ENCODE measurements around the gene TMEM30A. TPM values are rescaled to one million over a fixed set of nuclear protein-coding genes. Genes with fewer than 3 reads are reported as not detected.

Gene TMEM30A
- total RNA-seq, 2 experiments from 2014 or later, result 18.2 to 32.1 TPM

DNA sequence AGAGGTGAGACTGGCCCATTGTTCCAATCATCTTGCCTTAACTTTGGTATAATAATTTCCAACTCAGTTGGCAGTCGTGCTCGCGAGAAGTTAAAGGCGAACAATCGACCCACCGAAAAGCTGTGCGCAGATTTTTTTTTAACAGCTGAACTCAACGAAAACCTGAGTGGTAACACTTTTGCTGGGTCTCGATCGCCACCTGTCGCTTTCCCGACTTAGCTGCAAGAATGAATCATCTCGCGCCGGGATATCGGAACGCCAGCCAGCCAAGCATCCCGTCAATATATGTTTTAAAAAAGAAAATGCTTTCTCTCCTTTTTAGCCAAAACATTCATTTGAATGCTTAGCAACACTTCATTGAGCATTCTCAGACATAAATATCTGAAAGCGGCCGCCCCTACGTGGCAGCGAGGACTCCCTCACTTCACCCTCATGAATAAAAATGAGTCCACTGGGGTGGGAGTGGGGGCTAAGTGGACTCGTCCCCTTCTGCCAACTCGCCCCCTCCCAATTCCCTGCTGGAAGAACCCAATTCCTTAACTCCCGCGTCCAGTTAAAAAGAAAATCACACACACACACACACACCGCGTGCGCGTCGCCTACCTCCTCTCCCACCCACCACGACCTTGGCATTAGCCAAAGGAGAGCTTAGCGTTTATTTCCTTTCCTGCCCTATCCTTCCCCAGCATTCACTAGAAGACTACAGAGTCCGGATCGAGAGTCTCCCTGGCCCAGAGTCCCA, 80.2 kb downstream of the TMEM30A start:
- Histone ChIP-seq H3K4me1 (ENCODE audit: insufficient read depth, low read length, poor library complexity, severe bottlenecking) (no peaks in the 10 kb centered on the region), H3K27ac (ENCODE audit: low read depth, low read length, poor library complexity, severe bottlenecking) (no peak overlapping the region), H3K9me3 (ENCODE audit: low read length) (no peaks in the 10 kb centered on the region), H2AFZ (ENCODE audit: low read length) (no peak overlapping the region), H3K9me2 (ENCODE audit: insufficient read depth, low read length) (no peaks in the 10 kb centered on the region), H3K79me2 (ENCODE audit: insufficient read depth, low read depth, low read length) (no peaks in the 10 kb centered on the region), H3K4me2 (ENCODE audit: low read length) (no peak overlapping the region), H3K36me3 (ENCODE audit: insufficient read depth, low read length) (no peaks in the 10 kb centered on the region), H4K20me1 (ENCODE audit: insufficient read depth, low read length) (no peaks in the 10 kb centered on the region), H3K4me3 (ENCODE audit: low read depth, low read length, poor library complexity, severe bottlenecking) (no peak overlapping the region)
- POLR2A ChIA-PET, result interaction anchor here (0.5 to 1.6 kb wide), 2 partner anchors 7 to 106 kb away, joined by 3 to 5 read pairs; no protein-coding TSS in a partner anchor
- DNase-seq (ENCODE audit: low spot score), result no peak
- intact Hi-C loops (cut with micrococcal nuclease; ENCODE audit: unreplicated experiment), result no loop called here
- CTCF ChIA-PET (ENCODE audit: unreplicated experiment), result no interaction called here
- TF ChIP-seq EZH2phosphoT487 (IDR thresholded peaks at IDR 0.05; ENCODE audit: borderline replicate concordance, low read depth, low read length) (no peak), CTCF (conservative IDR thresholded peaks at IDR 0.05; ENCODE audit: low read length) (no peak)
- no TSS peak for BruUV-seq (replicated peaks)

DNA sequence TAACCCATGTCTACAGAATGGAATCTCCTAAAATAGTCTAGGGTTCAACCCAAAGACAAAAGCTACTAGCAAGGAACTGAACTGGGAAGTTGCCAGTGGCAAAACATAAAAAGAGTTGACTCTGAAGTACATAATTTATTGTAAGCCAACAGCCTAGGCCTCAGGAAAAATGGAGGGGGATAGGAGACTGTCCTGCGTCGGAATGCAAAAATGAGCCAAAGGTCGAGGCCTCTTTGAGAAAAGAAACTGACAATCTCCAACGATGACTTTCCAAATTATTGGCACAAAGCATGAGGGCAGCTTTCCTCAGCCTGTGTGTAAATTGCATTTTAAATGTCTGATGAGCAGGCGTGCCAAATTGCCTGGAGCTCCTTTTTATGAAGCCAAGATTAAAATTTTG, 80.9 kb downstream of the TMEM30A start:
- intact Hi-C loops (cut with micrococcal nuclease; ENCODE audit: unreplicated experiment), result no loop called here
- H3K9me2 ChIP-seq (ENCODE audit: insufficient read depth, low read length), result no peaks in the 10 kb centered on the region
- no peaks in the 10 kb centered on the region for H4K20me1 ChIP-seq (ENCODE audit: insufficient read depth, low read length)
- no peak overlapping the region for H3K27ac ChIP-seq (ENCODE audit: low read depth, low read length, poor library complexity, severe bottlenecking)
- H3K79me2 ChIP-seq (ENCODE audit: insufficient read depth, low read depth, low read length), result no peaks in the 10 kb centered on the region
- BruUV-seq (replicated peaks), result no TSS peak
- ChIA-PET POLR2A (interaction anchor here (0.5 to 1.6 kb wide), 2 partner anchors 8 to 105 kb away, joined by 3 to 5 read pairs; no protein-coding TSS in a partner anchor), CTCF (ENCODE audit: unreplicated experiment) (no interaction called here)
- H3K36me3 ChIP-seq (ENCODE audit: insufficient read depth, low read length), result no peaks in the 10 kb centered on the region
- no peak overlapping the region for H2AFZ ChIP-seq (ENCODE audit: low read length)
- no peak overlapping the region for H3K4me3 ChIP-seq (ENCODE audit: low read depth, low read length, poor library complexity, severe bottlenecking)
- no peak for DNase-seq (ENCODE audit: low spot score)
- no peak overlapping the region for H3K4me2 ChIP-seq (ENCODE audit: low read length)
- H3K4me1 ChIP-seq (ENCODE audit: insufficient read depth, low read length, poor library complexity, severe bottlenecking), result no peaks in the 10 kb centered on the region
- TF ChIP-seq EZH2phosphoT487 (IDR thresholded peaks at IDR 0.05; ENCODE audit: borderline replicate concordance, low read depth, low read length), result no peak
- H3K9me3 ChIP-seq (ENCODE audit: low read length), result no peaks in the 10 kb centered on the region

Other genes starting within 250 kb of the TMEM30A start
- not detected in 2 replicates for gene COL12A1, start 78.7 kb downstream of the TMEM30A start, total RNA-seq (2014; rRNA removed; shearing (Covaris generic))
- not detected in 2 replicates for gene COL12A1, start 78.7 kb downstream of the TMEM30A start, total RNA-seq (2022)
- 133 and 210 TPM in 2 replicates for gene COX7A2, start 41.0 kb downstream of the TMEM30A start, total RNA-seq (2014; rRNA removed; shearing (Covaris generic))
- 403 and 421 TPM in 2 replicates for gene COX7A2, start 41.0 kb downstream of the TMEM30A start, total RNA-seq (2022)
- gene FILIP1, start 209.0 kb upstream of the TMEM30A start, total RNA-seq (2014; rRNA removed; shearing (Covaris generic)), result not detected in 2 replicates
- gene FILIP1, start 209.0 kb upstream of the TMEM30A start, total RNA-seq (2022), result not detected in 2 replicates

All from OCI-LY7 (cell line).